ENCODE results near the gene ERC2.

The ERC2 gene

DNA sequence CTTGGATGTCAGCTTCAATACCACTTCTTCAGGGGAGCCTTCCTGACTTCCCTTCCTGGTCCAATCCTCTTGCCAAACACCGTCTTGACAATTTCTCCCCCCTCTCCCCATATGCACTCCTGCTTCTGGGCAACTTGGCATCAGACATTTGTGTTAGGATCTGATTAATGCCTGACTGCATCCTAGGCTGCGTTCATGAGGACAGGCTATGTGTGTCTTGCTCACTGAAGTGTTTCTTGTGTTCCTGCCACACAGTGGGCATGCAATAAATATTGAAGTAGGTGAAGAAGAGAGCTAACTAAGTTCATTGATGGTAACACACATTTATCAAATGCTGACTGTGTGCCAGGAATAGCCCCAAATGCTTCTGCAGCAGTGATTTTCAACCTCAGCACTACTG lies 944.8 kb downstream of the ERC2 start:
- Mint-ChIP-seq H3K9me3 (no peaks in the 10 kb centered on the region), H3K4me1 (peaks cover 64% of the 10 kb centered on the region), H3K27me3 (ENCODE audit: low read depth) (peaks cover 9% of the 10 kb centered on the region), H3K4me3 (no peak overlapping the region), H3K36me3 (ENCODE audit: low read depth) (no peaks in the 10 kb centered on the region), H3K27ac (peak overlapping the region in 2 of 3 experiments; percentile 4 to 11)
- TF ChIP-seq CTCF (IDR thresholded peaks at IDR 0.05; ENCODE audit: unreplicated experiment in 3 of 3), result no peak

GRCh38 chr3:55521738-55522421 lies 946.4 kb downstream of the ERC2 start:
- no peak for TF ChIP-seq CTCF (IDR thresholded peaks at IDR 0.05; ENCODE audit: unreplicated experiment in 3 of 3)
- H3K4me3 Mint-ChIP-seq, result no peak overlapping the region
- no peaks in the 10 kb centered on the region for H3K36me3 Mint-ChIP-seq (ENCODE audit: low read depth)
- no peaks in the 10 kb centered on the region for H3K9me3 Mint-ChIP-seq
- H3K4me1 Mint-ChIP-seq, result peaks cover 54% of the 10 kb centered on the region
- peak overlapping the region; percentile 50 to 70 (median 62) for H3K27ac Mint-ChIP-seq
- no peaks in the 10 kb centered on the region for H3K27me3 Mint-ChIP-seq (ENCODE audit: low read depth)

GRCh38 chr3:55521064-55521737 lies 947.1 kb downstream of the ERC2 start:
- Mint-ChIP-seq H3K4me1 (peaks cover 55% of the 10 kb centered on the region), H3K9me3 (no peaks in the 10 kb centered on the region), H3K27ac (peak overlapping the region; percentile 50 to 70 (median 62)), H3K27me3 (ENCODE audit: low read depth) (peaks cover 4% of the 10 kb centered on the region), H3K36me3 (ENCODE audit: low read depth) (no peaks in the 10 kb centered on the region), H3K4me3 (no peak overlapping the region)
- TF ChIP-seq CTCF (IDR thresholded peaks at IDR 0.05; ENCODE audit: unreplicated experiment in 3 of 3), result no peak

- Mint-ChIP-seq H3K27me3 (ENCODE audit: low read depth) (peaks cover 11% of the 10 kb centered on the region), H3K4me1 (peaks cover 52% of the 10 kb centered on the region)
Measured at GRCh38 chr3:55519019-55519418, 949.2 kb downstream of the ERC2 start.

DNA sequence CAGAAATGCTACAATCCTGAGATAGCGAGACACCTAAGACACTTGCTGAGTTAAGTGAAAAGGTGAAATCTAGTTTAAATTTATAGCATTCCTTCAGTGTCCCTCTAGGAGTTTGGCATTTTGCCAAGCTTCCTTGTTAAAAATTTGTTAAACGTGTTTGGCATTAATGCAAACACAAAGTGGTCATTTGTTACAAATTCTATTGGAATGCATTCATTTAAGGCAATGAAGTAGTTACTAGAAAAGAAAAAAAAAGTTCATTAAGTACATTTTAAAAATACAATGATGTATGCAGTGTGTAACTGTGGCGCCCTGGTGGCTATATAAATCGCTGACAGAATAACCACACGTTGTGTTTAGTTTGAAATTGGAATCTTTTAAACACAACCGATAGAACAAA lies 949.8 kb downstream of the ERC2 start:
- H3K4me3 Mint-ChIP-seq, result no peak overlapping the region
- H3K9me3 Mint-ChIP-seq, result no peaks in the 10 kb centered on the region
- peak overlapping the region; percentile 61 to 79 (median 78) for H3K27ac Mint-ChIP-seq
- TF ChIP-seq CTCF (IDR thresholded peaks at IDR 0.05; ENCODE audit: unreplicated experiment in 3 of 3), result no peak
- H3K27me3 Mint-ChIP-seq (ENCODE audit: low read depth), result peaks cover 11% of the 10 kb centered on the region
- H3K4me1 Mint-ChIP-seq, result peaks cover 49% of the 10 kb centered on the region
- H3K36me3 Mint-ChIP-seq (ENCODE audit: low read depth), result no peaks in the 10 kb centered on the region

More at GRCh38 chr3:55519019-55519418, 949.2 kb downstream of the ERC2 start:
- H3K27ac Mint-ChIP-seq, result peak overlapping the region; percentile 61 to 79 (median 78)
- no peak for TF ChIP-seq CTCF (IDR thresholded peaks at IDR 0.05; ENCODE audit: unreplicated experiment in 3 of 3)
- no peaks in the 10 kb centered on the region for H3K36me3 Mint-ChIP-seq (ENCODE audit: low read depth)
- no peak overlapping the region for H3K4me3 Mint-ChIP-seq
- H3K9me3 Mint-ChIP-seq, result no peaks in the 10 kb centered on the region
